Hindlimb muscle (tissue), 1 donor: Measurements from ENCODE around the gene LRCH4. TPM values are rescaled to one million over a fixed set of nuclear protein-coding genes. Genes with fewer than 3 reads are reported as not detected.

Experiments used
- DNase-seq: peaks from one replicate; pipeline ENCODE4 v3.0.0-alpha.2; 2013
- polyA plus RNA-seq: library from polyadenylated mRNA; unstranded; fragments of 120-200 nt; gene quantifications from one replicate; pipeline ENCODE4 v1.2.1, GENCODE V29; 2013; ENCODE audit not compliant: insufficient read length

Gene LRCH4
- polyA plus RNA-seq, 1 donor, result 31.9 TPM

DNA sequence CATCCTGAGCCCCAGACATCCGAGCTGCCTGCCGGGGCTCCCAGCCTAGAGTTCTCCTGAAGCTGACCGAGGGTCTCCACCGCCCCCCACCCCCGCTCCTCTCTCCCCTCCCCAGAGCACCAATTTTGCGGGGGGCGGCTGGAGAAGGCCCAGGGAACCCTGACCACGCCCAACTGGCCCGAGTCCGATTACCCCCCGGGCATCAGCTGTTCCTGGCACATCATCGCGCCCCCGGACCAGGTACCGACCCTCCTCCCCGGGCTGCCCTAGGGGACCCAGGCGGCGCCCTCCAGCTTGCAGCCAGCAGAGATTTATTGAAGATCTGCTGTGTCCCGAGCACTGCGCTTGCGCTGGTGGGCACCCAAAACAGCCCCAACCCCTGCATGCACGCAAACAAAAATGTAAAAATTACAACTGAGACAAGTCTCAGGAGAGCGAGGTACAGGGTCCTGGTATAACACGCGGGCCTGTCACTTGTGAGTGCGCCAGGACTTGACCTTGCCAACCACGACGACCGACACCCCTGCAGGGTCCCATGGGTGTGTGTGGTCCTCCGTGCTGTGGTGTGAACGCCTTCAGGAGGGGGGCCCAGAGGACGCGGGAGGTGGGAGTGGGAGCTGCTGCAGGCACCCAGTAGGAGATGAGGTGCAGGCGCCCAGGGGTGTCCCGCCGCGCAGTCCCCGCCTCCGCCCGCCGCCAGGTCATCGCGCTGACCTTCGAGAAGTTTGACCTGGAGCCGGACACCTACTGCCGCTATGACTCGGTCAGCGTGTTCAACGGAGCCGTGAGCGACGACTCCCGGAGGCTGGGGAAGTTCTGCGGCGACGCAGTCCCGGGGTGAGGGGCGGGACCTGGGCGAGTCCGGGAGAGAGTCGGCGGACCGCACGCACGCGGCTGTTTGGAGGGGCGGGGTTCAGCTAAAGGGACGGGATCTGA is 19.3 kb upstream of the LRCH4 start:
- DNase-seq, result no peak

- DNase-seq, result no peak
Observed at GRCh38 chr7:100604028-100604975, 18.4 kb upstream of the LRCH4 start.

DNA sequence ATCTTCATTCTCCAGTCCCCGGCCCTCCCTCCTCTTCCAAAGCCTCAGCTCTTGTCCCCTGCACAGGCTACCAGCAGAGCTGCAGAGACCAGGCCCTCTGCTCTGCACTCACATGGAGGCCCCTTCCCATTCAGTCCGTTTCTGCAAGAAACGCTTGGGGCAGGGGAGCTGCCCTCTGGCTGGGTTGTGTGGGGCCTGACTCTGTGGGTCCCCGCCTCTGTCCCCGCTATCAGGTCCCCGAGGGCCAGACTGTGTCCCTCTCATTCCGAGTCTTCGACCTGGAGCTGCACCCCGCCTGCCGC is 17.7 kb upstream of the LRCH4 start:
- no peak for DNase-seq

DNA sequence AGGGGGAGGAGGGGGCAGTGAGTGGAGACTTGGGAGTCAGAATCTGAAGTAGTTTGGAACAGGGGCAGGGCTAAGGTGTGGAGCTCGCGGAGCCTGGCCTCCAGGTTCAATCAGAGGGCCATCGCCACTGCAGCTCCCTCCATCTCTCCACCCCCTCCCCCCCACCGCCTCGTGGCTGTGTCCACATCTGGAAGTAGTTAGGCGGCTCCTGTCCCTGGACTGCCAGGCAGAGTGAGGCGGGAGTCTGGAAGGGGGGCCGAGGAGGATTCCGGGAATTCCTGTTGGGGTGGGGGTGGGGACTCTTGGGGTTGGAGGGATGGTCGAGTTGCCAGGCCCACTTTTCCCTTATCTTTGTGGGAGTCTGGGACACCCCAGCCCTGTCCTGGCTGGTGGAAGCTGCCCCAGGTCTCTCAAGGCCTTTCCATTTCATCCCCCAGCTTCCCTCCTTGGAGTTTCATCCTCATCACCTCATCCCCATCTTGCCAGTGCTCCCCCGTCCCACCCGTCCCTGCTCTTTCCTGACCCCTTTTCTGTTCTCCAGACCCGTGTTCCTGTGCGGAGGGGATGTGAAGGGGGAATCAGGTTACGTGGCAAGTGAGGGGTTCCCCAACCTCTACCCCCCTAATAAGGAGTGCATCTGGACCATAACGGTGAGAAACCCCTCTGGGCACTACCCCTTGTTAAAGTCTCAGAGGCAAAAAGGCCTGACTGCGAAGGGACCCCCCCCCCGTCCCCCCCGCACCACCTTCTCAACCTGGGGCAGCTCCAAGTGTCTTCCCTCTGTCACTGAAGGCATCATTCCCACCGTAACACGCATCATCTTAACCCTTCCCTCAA is 17.2 kb upstream of the LRCH4 start:
- peak; percentile 88 for DNase-seq

DNA sequence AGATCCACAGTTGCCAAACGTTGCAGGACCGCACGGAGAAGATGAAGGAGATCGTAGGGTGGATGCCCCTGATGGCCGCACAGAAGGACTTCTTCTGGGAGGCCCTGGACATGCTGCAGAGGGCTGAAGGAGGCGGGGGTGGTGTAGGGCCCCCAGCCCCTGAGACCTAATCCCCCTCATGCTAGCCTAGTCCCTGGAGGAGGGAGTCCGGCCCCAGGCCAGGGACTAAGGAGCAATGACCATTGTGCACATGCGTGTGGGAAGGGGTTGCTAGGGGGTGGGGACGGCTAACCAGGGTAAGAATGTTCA is 14.8 kb upstream of the LRCH4 start:
- no peak for DNase-seq

GRCh38 chr7:100599911-100600729 is 14.2 kb upstream of the LRCH4 start:
- no peak for DNase-seq

- no peak for DNase-seq
Observed at GRCh38 chr7:100598425-100598824, 12.5 kb upstream of the LRCH4 start.

- no peak for DNase-seq
Observed at GRCh38 chr7:100595188-100595587, 9.3 kb upstream of the LRCH4 start.

- no peak for DNase-seq
Observed at GRCh38 chr7:100591596-100591995, 5.7 kb upstream of the LRCH4 start.

DNA sequence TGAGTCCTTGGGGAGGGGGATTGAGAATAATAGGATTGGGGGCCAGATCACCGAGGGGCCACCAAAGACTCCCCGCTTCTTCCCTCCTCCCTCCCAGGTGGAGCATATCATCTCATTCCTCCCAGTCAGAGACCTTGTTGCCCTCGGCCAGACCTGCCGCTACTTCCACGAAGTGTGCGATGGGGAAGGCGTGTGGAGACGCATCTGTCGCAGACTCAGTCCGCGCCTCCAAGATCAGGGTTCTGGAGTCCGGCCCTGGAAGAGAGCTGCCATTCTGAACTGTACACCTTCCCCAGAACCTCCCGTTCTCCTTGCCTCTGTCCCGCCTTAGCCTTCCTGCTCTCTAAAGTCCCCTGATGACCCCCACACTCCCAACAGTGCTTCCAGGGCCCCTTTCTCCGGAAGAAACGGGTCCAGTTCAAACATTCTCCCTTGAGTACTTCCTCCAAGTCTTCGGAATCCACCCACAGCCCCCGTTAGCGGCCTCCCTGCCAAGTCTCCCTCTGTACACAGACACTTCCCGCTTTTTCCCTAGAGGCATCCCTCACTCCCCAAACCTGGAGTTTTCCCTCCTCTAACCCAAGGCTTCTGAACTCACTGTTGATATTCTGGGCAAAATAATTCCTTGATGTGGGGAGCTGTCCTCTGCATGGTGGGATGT is 4.3 kb upstream of the LRCH4 start:
- DNase-seq, result no peak

- no peak for DNase-seq
Observed at GRCh38 chr7:100589341-100589947, 3.5 kb upstream of the LRCH4 start.

GRCh38 chr7:100588438-100588837 is 2.5 kb upstream of the LRCH4 start:
- DNase-seq, result no peak

DNA sequence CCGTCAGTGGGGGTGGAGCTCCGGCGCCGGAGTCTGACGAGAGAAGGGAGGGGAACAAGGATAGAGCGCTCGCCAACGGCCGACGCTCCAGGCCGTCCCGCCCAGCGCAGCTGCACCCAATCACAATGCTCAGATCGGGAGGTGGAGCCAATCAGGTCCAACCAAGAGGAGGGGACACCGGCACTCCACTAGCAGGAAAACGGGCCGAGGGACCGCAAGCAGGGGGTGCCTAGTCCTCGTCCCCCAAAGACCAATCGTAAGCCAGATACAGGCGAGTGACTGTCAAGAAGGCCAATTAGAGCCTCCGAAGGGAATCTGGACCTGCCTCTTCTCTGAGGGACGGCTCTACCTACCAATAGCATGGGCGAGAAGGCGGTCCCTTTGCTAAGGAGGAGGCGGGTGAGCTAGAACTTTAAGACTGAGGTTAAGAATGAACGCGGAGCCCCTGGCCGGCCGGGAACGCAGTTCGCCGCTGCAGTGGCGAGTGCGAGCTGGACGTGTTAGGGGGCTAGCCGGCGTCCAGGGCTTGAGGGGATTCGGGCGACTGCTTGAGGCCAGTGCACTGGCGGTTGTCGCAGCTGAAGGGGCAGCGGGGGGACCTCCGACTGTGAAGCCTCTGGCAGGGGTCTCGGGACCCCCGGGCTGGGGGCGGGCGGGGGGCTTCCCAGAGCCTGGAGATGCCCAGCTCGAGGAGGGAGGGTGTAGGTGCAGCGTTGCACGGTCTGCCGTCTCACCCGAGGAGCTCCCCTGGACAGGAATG is 517 bp upstream of the LRCH4 start, which contains the start of gene FBXO24:
Gene FBXO24, plus strand, starts transcription at position 63 of the 760 bp plus-strand sequence. Its CDS starts 298 bp downstream, at position 361.
- DNase-seq, result peak; percentile 100

- DNase-seq, result no peak
Observed at GRCh38 chr7:100584683-100585510, 1.0 kb downstream of the LRCH4 start.

DNA sequence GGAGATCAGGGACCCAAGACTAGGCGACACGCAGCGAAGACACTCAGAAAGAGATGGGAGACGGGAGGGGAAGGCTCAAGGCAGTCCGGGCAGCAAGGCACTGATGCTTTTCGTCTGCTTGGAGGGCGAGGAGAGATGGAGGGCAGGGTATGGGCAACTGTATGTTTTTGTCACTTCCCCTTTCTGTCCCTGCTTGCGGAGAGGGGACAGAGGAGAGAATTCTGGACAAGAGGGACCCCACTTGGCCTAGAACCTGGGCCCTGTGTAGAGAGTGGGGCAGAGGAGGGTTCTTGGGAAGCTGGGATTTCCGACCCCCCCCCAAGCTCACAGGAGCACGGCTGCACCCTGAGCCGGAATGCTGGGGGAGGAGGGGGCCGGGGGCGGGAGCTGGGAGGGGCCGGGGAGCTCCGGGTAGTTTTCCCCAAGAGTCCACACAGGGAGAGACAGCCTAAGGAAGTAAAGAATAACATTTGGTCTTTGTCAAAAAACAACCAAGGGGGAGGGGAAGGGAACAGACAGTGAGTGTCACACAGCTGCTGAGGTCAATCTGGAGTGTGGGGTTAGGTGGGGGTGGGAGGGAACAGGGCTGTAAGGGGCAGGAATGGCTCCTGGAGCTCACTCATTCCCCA is 1.8 kb downstream of the LRCH4 start:
- no peak for DNase-seq

GRCh38 chr7:100583132-100584053 is 2.5 kb downstream of the LRCH4 start:
- DNase-seq, result no peak

DNA sequence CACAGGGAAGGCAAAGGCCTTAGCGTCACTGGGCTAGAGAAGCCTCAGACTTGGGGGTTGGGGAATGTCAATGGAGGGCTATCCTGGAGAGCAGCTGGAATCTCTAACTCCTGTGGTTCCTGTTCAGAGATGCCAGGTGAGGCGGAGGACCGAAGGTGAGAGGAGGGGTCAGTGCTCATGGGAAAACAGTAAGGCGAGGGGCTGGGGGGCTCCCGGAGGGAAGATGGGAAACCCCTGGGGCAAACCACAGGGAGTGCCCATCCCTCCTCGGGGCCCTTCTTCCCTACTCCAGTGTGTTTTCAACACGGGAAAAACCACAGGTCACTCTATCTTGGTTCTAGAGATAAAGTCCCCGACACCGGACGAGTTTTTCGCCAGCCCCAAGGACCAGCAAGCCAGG is 3.3 kb downstream of the LRCH4 start:
- DNase-seq, result no peak
